GM21367 (cell line): ENCODE results near the gene PASK.

Source experiments
- ATAC-seq: cut with Tn5 transposase; IDR thresholded peaks from one replicate; pipeline ENCODE4 v1.9.1; 2021; ENCODE audit not compliant: unreplicated experiment

Gene PASK

DNA sequence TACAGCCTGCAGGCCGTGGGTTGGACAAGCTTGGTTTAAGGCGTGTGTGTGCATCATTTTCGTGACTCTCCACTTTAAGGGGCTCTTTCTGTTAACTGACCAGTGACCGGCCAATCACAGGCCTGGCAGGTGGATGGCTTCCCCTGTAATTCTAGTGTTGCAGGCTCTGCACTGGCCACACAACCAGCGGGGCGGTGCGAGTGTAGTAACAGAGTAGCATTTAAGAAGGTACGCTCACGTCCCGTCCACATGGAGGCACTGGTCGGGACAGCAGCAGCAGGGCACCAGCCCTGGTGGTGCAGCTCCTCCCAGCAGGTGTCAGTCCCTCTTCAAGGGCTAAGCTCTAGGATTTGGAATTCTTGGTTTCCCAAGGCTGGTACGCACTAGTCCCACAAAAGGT is 31.2 kb upstream of the PASK start:
- no peak for ATAC-seq

DNA sequence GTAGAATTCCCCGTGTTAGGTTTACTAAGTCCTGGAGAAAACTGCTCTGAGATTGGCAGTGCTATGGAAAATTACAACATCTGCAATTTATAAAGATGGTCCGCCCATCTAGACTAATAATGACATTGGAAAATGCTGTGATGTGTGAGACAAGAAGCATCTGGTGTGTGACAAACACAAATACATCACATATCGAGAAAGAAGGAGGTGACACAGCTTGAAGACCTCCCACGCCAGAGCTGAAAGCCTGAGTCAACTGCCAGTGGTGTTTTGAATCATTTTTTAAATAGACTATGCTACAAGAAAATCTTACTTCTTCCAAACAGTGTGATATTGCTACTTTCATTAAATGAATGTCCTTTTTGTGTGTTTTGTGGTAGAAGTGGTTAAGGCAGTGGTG is 30.6 kb upstream of the PASK start:
- no peak for ATAC-seq

DNA sequence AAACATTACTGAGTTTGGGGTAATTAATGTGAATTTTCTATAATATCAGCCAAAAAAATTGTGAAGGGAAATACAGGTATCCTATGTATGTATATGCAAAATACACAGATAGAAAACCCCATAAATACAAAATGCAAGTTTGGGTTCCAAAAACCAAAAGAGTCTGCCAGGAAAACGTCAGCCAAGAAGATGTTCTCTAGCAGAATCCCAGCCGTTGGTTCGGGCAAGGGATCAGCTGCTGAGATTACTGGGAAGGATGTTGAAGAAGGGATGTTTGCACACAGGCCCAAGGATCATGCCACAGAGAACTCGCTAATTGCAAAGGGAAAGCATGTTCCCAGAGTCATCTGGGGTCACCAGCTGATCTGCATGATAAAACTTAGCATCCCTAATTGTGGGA is 29.7 kb upstream of the PASK start:
- no peak for ATAC-seq

DNA sequence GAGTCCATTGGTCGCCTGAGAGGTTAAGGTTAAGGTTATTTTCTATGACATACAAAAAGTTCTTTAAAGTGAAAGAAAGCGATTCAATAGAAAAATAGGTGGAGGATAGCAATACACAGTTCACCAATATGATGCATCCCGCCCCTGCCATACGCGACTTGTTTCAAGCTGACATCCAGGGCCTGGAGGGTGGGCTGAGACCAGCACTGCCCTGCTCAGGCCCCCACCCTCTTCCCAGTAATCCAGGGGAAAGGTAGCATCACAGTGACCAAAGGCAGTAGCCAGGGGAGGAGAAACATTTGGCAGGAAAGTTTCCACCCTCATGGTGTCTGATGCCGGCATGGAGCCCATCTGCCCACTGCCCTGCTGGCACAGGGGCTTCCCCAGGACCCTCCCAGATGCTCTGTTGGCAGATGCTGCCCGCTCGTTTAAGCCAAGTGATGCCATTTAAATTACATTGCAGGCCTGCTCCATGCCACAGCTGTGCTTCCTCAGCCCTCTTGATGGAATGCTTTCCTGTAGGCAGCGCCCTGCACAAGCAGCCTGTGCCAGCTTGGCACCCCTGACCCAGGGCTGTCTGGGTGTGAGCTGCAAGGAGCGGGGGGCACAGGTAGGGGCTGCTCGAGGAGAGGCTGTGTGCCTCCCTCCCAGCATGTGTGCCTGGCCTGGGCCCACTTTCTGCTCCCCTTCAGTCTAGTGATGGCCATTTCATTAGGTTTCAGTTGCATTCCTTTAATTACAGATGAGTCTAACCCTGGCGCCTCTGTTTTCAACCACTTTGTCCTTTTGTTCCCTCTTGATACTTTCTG is 28.5 kb upstream of the PASK start:
- ATAC-seq, result no peak

DNA sequence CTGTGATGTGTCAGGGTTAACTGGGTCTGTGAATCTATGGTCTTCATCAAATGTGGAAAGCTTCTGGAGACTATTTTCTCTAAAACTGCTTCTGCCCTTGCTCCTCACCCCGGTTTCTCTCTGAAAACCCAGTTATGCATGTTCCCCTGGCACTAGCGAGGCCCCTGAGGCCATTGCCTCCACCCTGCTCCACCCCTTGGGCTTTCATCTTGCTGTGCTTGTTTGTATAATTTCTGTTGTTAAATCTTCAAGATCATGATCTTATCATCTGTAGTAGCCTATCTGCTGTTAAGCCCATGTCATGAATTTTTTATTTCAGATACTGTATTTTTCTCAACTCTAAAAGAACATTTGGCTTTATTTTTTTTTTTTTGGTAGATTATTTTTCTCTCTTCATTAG is 24.3 kb upstream of the PASK start:
- no peak for ATAC-seq

DNA sequence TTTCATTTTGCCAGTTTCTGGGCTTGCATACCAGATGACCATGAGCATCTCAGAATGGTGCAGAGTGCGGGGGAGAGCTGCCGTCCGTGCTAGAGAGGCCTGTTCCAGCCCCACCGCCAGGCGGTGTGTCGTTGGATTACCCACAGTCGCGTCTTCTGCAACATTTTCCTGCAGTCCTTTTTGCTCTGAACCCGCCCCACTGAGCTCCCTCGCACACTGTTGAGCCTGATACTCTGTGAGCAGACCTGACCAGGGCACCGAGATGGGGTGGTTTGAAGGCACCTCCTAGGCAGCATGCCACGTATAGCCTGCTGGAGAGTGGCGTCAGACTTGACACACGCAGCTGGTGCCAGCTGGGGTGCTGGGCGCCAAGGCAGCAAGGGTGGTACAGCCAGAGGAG is 19.1 kb upstream of the PASK start:
- ATAC-seq, result no peak

DNA sequence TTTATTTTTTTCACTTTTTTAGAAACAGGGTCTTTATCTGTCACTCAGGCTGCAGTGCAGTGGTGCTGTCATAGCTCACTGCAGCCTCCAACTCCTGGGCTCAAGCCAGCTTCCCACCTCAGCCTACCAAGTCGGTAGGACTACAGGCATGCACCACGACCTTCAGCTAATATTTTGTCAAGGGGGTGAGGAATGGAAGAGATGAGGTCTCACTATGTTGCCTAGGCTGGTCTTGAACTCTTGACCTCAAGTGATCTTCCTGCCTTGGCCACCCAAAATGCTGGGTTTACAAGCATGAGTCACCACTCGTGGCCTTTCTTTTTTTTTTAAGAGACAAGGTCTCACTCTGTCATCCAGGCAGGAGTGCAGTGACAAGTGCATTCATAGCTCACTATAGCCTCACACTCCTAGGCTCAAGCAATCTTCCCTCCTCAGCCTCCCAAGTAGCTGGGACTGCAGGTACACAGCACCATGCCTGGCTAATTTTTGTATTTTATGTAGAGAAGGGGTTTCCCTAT is 14.4 kb upstream of the PASK start:
- ATAC-seq, result no peak

DNA sequence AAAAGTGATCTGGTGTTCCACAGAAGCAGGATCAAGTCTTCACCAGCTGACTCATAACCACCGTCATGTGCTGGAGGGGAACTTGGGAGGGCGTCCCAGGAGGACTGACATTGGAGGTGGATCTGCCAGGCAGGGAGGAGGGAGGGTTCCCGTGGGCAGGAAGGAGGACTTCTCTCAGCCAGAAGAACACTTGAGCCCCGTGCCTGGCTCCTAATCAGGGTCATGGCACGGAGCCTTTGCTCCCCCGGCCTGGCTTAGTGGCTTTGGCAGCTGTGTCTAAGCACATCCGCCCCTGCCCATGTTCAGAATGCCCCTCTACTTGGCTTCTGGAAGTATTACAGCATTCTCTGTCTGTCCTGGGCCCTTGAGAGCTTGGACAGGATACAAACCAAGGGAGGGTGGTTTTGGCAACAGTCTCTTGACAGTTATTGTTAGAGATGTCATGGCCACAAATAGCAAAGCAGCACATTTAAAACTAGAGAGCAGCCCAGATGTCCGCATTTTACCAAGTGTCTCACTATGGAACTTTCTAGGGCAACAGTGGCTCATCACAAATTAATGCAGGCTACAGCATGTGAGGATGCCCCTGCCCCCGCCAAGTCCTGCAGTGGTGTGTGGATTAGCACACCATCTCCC is 12.5 kb upstream of the PASK start:
- no peak for ATAC-seq

DNA sequence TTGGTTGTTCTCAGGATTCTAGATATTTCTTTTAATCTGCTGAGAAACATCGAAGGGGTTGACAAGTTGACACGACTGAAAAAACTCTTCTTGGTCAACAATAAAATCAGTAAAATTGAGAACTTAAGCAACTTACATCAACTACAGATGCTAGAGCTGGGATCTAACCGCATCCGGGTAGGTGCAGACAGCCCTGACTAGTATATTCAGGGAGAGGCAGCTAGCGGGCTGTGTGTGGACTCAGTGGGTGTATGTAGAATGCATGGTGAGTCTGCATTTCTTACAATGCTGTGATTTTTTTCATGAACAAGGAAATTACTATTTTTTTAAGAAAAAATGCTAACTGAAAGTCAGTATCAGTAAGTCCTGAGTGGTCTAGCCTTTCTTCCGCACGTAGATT is 11.0 kb upstream of the PASK start:
- ATAC-seq, result no peak

DNA sequence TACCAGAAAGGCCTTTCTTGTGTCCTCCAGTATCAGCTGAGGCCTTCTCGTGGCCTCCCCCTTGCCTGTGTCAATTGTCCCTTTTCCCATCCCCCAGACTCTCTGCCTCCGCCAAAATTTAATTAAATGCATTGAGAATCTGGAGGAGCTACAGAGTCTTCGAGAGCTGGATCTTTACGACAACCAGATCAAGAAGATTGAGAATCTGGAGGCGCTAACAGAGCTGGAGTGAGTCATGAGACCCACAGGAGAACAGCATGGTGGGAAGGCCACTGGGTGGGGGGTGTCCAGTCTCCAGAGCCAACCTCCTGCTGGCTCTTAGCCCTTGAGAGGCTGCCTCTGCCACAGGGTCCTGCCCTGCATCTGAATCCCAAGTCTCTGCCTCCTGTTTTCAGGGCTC is 9.8 kb upstream of the PASK start:
- ATAC-seq, result no peak

DNA sequence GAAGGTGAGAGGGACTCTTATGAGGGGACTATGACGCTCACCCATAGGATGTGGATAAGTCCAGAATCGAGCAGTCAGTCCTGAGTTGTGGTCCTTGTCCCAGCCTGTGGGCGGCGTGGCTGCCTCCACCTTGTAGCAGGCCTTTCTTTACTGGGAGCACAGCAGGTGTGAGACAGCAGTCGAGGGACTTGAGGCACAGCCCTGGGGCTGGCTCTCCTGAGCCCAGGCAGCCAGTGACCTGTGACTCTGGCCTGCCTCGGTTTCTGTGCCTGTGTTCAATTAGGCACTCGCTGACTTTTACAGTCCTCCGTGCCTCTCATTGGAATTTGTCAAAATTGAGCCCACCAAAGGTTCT is 9.3 kb upstream of the PASK start:
- no peak for ATAC-seq

DNA sequence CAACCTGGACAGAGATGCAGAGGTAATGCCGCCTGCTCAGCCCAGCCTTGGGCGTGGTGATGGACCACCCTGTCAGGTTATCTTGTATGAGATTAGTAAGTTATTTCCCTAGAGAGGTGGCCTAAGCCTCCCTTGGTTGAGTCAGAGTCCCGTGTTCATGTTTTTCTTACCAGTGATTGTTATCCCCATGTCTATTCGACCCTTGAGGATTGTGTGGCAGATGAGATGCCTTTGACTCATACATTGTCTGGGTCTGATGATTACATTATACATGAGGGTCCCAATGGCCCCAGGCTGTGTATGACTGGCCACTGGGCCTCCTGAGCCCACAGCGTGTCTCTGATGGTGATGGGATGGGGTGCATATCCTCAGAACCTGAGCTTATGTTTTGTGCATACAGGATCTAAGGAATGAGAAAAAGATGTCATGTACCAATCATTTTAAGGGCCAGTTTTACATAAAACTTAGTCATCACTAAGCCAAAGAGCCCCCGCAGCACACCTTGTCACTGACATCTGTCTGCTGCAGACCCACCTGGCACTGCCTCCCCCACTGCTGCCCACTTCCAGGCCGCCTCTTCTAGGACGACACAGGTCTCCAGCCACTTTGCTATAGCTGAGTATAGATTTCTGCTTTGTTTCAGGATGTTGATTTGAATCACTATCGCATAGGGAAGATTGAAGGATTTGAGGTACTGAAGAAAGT is 8.7 kb upstream of the PASK start:
- no peak for ATAC-seq

DNA sequence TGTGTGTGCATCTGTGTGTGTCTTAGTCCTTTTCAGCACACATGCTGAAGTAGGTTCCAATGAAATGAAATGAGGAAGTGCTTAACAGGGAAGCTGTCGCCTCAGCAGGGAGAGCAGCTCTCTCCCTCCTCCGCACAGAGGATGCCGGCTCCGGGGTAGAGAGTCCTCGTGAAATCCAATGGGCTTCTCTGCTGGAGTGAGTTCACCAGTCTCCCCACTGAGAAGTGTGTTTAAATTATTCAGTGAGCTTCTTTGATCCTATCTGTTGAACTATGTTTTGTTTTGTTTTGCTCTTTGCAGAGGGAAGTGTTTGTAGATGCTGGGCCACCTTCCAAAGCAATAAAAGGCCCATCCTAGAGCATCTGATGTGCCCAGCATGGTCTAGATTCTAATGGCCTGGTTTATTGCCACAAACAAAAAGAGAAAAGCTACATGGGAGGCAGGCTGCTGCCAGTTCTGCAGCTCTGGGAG is 7.7 kb upstream of the PASK start:
- ATAC-seq, result no peak

DNA sequence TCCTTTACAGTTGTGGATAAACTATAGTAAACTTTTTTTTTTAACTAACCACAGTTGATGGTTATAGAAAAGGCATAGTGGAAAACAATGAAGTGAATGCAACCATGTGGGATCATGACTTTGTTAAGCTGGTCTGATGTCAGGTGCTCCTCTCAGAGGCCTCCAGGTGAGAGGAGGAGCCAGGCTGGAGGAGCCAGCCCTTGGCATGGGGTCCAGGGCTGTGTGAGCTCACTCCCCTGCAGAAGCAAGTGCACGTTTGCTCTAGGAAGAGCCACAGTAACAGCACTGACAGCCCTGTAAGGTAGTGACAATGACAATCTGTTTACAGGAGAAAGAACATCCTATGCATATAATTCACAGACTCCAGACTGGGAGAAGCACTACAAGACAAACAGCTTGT is 6.7 kb upstream of the PASK start:
- no peak for ATAC-seq

DNA sequence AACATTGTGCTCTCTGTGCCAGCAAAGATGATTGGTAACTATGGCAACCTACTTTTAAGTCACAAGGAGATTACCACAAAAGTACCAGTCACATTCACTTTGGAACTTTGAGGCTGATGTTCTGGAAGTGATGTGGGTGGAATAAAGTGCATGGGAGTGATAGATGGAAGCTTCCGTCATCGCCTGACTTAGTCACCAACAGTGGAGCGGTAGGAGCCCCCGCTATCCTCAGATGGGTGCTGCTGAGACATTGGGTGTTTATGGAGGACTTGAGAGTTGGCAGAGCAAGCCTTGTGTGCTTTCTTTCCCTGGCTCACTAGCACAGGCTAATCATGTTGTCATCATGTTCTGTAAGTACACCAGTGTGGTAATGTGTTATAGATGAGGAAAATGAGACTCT is 5.6 kb upstream of the PASK start:
- ATAC-seq, result no peak

DNA sequence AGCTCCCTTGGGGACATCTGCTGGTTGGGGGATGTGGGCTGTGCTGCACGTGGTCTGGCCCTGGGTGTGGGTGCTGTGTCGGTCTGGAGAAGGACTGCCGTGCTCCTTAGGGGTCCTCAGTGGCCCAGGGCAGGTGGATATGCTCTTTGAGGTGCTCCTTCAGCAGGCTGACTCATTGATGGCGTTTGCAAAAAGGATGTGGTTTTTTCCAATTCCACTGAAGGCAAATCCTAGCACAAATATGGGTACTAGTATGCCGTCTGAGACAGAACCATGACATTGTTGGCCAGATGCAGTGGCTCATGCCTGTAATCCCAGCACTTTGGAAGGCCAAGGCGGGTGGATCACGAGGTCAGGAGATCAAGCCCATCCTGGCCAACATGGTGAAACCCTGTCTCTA is 4.3 kb upstream of the PASK start:
- ATAC-seq, result no peak

DNA sequence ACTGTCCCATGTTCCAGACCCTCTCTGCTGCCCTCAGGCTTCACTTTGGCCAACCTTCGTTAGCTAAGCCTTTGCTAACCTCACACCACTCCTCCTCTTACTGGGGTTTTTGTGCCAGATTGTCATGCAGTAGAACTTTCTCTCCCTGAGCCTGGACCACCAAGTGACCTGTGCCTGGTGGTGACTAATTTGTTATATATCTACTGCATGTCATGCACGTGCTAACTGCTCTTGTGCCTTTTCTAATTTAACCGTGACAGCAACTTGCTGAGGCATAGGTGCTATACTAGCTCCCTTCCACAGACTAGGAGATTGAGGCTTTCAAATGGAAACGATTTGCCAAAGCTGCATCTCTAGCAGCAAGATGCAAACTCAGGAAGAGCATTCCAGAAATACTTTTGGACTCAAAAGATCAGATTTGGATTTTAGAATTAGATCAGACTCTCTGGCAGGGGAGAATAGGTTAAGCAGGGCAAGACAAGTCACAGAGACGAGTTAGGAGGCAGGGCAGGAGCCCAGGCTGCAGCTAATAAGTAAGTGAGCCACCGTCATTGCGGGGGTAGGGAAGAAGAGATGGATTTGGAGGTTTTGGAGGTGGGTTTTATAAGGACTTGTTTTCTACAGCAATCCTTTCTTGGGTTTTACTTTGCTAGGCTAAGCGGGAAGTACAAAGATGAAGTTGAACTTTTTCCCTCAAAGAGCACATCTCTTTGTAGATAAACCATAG is 2.8 kb upstream of the PASK start:
- no peak for ATAC-seq

DNA sequence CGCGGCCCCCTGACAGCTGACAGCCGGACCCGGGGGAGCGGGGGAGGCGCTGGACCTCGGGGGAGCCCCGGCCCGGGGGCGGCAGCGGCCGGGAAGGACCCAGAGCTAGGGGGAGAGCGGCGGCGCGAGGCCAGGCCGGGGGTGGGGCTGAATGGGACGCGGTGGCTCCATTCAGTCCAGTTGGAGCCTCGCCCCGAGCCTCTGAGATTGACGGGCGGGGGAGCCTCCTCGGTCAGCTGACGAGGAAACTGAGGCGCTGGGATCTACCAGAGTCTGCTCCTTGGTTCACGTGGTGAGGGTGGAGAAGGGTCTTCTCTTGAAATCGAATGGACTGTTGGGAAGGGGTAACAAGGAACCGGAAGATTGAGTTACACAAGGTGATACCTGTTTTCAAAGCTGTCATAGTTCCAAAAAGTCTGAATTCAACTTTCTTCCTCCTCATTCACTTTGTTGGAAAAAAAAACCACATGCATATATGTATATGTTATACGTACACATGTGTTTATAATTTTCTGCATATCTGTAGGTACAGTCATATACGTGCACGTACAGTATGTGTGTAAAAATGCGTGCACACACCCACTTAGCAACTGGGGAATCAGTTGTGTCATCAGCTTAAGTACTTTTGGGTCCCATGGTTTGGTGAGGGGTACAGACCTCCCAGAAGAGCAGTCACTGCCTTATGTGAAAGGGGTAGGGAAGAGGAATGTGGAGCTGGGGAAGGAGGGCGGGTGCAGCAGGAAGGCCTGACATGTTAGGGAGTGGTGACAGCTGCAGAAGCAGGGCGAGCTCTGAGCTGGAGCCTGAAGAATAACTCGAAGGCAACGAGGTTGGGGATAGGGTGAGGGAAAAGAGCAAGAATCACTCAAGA is 1.6 kb upstream of the PASK start:
- no peak for ATAC-seq

DNA sequence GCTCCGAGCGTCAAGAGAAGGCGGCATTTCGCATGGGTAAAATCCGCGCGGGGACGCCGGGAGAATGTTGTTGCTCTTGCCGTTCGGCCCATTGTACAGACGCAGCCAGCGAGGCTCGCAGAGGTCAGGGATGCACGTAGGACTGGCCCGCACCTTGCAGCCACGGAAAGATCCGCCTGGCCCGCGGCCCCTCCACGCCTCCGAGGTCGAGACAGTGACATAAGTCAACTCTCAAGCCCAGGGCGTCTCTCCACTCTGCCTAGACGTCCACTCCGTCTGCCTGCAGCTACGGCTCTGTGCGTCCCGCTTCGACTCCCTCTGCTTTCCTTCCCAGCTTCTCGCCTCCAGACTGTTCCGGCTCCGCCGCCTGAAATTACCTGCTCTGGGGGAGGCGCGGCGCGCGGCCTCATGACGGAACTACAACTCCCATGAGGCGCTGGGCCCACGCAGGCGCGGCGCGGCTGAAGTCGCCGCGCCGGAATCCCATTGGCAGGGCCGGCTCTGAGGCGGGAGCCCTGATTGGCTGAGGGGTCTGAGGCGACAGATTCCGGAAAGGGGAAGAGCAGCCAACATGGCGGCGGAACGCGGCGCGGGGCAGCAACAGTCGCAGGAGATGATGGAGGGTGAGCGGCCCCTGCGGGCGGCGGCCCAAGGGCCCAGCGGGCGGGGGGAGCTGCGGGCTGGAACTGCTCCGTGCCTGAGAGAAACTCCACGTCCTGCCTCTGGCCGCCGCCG is 820 bp upstream of the PASK start, which contains the start of gene PPP1R7:
PPP1R7 (plus strand) TSS at position 543 of the 735 bp plus-strand sequence; CDS start at position 572, 29 bp downstream.
- ATAC-seq, result peak; percentile 48

DNA sequence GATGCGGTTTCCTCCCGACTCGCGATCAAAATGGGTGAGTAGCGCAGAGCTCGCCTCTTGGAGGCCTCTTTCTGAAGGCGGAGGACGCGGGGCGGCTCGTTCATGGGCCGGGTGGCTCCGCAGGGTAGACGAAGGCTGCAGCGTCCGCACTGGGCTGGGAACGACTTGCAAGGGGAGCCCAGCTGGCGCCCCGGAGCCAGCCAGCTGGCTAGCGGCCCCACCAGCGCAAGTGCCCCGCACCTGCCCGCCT is 328 bp upstream of the PASK start:
- peak; percentile 7 for ATAC-seq
